ENCODE results near the gene SIN3B.

- no peak for TF ChIP-seq ZBTB10 (tag by site-specific recombination; IDR thresholded peaks at IDR 0.05)
- no peak for TF ChIP-seq ZNF175 (tag by site-specific recombination; IDR thresholded peaks at IDR 0.05)
- no peak for TF ChIP-seq TCF7L2 (IDR thresholded peaks at IDR 0.05; ENCODE audit: borderline replicate concordance, low read depth, low read length)
- TF ChIP-seq CTCF (tag by site-specific recombination; IDR thresholded peaks at IDR 0.05): no peak
- no peak for TF ChIP-seq REST (tag by site-specific recombination; IDR thresholded peaks at IDR 0.05)
- TF ChIP-seq GLI4 (tag by site-specific recombination; IDR thresholded peaks at IDR 0.05): no peak
- no peak for TF ChIP-seq ZNF146 (tag by site-specific recombination; IDR thresholded peaks at IDR 0.05)
- no peak for TF ChIP-seq ZNF707 (tag by site-specific recombination; IDR thresholded peaks at IDR 0.05)
- no peak for TF ChIP-seq PBX3 (CRISPR knock-in tag; IDR thresholded peaks at IDR 0.05)
- TF ChIP-seq ZNF274 (IDR thresholded peaks at IDR 0.05; ENCODE audit: low read length): no peak
- no peak for TF ChIP-seq ZNF274 (tag by site-specific recombination; IDR thresholded peaks at IDR 0.05; ENCODE audit: borderline replicate concordance)
- no peak for TF ChIP-seq HIC1 (tag by site-specific recombination; IDR thresholded peaks at IDR 0.05)
- peak; percentile 73 for TF ChIP-seq GLIS1 (tag by site-specific recombination; IDR thresholded peaks at IDR 0.05)
- TF ChIP-seq SCRT1 (tag by site-specific recombination; IDR thresholded peaks at IDR 0.05; ENCODE audit: borderline replicate concordance): no peak
- no peak for TF ChIP-seq TRIM28 (IDR thresholded peaks at IDR 0.05; ENCODE audit: borderline replicate concordance, low read length)
These were observed 67.2 kb downstream of the SIN3B start for GRCh38 chr19:16896146-16897028.
